ENCODE data around the gene CNGB1.

DNA sequence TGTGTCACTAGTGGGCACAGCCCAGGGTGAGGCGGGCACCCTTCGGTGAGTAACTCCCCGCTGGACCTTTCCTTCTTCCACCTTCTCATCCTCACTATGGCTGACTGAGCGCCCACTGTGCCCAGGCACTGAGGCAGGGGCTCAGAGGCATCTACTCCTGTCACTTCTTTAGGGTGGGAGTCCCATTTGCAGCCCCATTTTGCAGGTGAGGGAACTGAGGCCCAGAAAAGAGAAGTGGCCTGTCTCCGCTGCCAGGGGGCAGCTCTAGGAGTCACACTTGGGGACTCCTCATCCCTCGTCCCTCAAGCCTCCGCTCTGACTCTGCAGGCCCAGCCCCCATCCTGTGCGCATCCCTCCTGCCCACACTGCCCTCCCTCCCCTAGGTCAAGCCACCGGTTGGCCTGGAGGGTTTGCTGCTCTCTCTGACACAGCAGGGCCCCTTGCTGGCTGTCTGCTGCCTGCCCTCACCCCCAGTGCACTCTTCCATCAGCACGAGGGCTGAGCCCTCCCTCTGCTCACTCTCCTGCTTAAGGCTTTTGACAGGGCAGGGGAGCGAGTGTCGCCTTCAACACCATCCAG is 62.4 kb downstream of the CNGB1 start:
- TF ChIP-seq, protein P1, sequence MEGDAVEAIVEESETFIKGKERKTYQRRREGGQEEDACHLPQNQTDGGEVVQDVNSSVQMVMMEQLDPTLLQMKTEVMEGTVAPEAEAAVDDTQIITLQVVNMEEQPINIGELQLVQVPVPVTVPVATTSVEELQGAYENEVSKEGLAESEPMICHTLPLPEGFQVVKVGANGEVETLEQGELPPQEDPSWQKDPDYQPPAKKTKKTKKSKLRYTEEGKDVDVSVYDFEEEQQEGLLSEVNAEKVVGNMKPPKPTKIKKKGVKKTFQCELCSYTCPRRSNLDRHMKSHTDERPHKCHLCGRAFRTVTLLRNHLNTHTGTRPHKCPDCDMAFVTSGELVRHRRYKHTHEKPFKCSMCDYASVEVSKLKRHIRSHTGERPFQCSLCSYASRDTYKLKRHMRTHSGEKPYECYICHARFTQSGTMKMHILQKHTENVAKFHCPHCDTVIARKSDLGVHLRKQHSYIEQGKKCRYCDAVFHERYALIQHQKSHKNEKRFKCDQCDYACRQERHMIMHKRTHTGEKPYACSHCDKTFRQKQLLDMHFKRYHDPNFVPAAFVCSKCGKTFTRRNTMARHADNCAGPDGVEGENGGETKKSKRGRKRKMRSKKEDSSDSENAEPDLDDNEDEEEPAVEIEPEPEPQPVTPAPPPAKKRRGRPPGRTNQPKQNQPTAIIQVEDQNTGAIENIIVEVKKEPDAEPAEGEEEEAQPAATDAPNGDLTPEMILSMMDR (IDR thresholded peaks at IDR 0.05; ENCODE audit: borderline replicate concordance, extremely low read depth, low read length, poor library complexity, severe bottlenecking): no peak
- no peak for TF ChIP-seq EZH2 (IDR thresholded peaks at IDR 0.05; ENCODE audit: borderline replicate concordance, low read depth, low read length, severe bottlenecking)

Measured in DND-41 (cell line).